H1 (cell line): ENCODE data around the gene ZRANB2. TPM values are rescaled to one million over a fixed set of nuclear protein-coding genes. Genes with fewer than 3 reads are reported as not detected.

Experiments used
- CTCF ChIA-PET: fragments of 300-600 bp; sonication (Branson Sonifier 250); formaldehyde crosslinking; loops from one replicate; lab custom pipeline; 2021; ENCODE audit not compliant: partially characterized antibody; lab: Charles Lee
- POLR2A ChIA-PET: fragments of 300-600 bp; sonication (Branson Sonifier 250); formaldehyde crosslinking; loops from one replicate; lab custom pipeline; 2021; ENCODE audit warnings: inconsistent platforms; ENCODE audit not compliant: partially characterized antibody; lab: Charles Lee
- DNase-seq, 2 experiments: peaks; one replicate each; pipeline versions ENCODE4 v3.0.0 to v3.0.0-alpha.2; 2010 to 2022; ENCODE audit warnings: low spot score in 2 of 2, low read depth in 1 of 2, mixed read lengths in 1 of 2
- FAIRE-seq: peaks from 2 replicates; lab custom pipeline; 2011; peaks lifted over from hg19 to GRCh38; lab: Jason Lieb, UNC
- H2AFZ ChIP-seq: 2 replicates; pipeline ENCODE4 v1.8.1; 2012; ENCODE audit warnings: low read length, inconsistent platforms
- H2AK5ac ChIP-seq: 2 replicates; pipeline ENCODE4 v1.6.1; 2013; ENCODE audit warnings: low read depth, low read length
- H2BK120ac ChIP-seq: replicated peaks from 2 replicates; pipeline ENCODE3; 2013; ENCODE audit warnings: low read depth, low read length, inconsistent platforms
- H2BK12ac ChIP-seq: 2 replicates; pipeline ENCODE4 v1.6.1; 2013; ENCODE audit warnings: low read depth, low read length
- H2BK15ac ChIP-seq: 2 replicates; pipeline ENCODE4 v1.6.1; 2013; ENCODE audit warnings: low read length
- H2BK20ac ChIP-seq: 2 replicates; pipeline ENCODE4 v1.6.1; 2013; ENCODE audit warnings: low read length
- H2BK5ac ChIP-seq: 2 replicates; pipeline ENCODE4 v1.6.1; 2013; ENCODE audit warnings: low read depth, low read length
- H3K14ac ChIP-seq: 2 replicates; pipeline ENCODE4 v1.6.1; 2013; ENCODE audit warnings: inconsistent platforms; ENCODE audit not compliant: insufficient read length
- H3K18ac ChIP-seq: 2 replicates; pipeline ENCODE4 v1.6.1; 2013; ENCODE audit warnings: low read length; ENCODE audit errors: extremely low read depth
- H3K23ac ChIP-seq: 2 replicates; pipeline ENCODE4 v1.6.1; 2013; ENCODE audit warnings: inconsistent platforms; ENCODE audit not compliant: insufficient read length
- H3K23me2 ChIP-seq: 2 replicates; pipeline ENCODE4 v1.6.1; 2013; ENCODE audit warnings: low read depth, low read length
- H3K27ac ChIP-seq: 2 replicates; pipeline ENCODE4 v1.6.1; 2011; ENCODE audit warnings: low read depth, low read length, inconsistent platforms
- H3K27me3 ChIP-seq, 4 experiments: replicated peaks in 1 of 4; 1 replicate in 1 of 4; 2 replicates in 3 of 4; pipeline versions ENCODE4 v1.6.1 to v1.8.1; 2011 to 2013; ENCODE audit warnings: low read length in 3 of 4, mild to moderate bottlenecking in 3 of 4, inconsistent platforms in 2 of 4, mixed read lengths in 2 of 4, moderate library complexity in 1 of 4; ENCODE audit not compliant: control insufficient read depth in 3 of 4, insufficient read depth in 3 of 4; ENCODE audit errors: extremely low read depth in 1 of 4
- H3K36me3 ChIP-seq, 4 experiments: 2 replicates each; pipeline versions ENCODE4 v1.6.1 to v1.8.1; 2011 to 2013; ENCODE audit warnings: mild to moderate bottlenecking in 4 of 4, low read length in 3 of 4, moderate library complexity in 2 of 4, control low read depth in 1 of 4, inconsistent platforms in 1 of 4; ENCODE audit not compliant: insufficient read depth in 4 of 4, control insufficient read depth in 2 of 4
- H3K4ac ChIP-seq: replicated peaks from 2 replicates; pipeline ENCODE3; 2013; ENCODE audit warnings: low read length, low read depth, mixed read lengths, inconsistent platforms; ENCODE audit not compliant: insufficient read length
- H3K4me1 ChIP-seq, 4 experiments: replicated peaks in 1 of 4; 1 replicate in 1 of 4; 2 replicates in 3 of 4; pipeline versions ENCODE4 v1.6.1 to v1.8.1; 2011 to 2013; ENCODE audit warnings: low read length in 3 of 4, inconsistent platforms in 2 of 4, mixed read lengths in 1 of 4; ENCODE audit not compliant: insufficient read depth in 4 of 4, control insufficient read depth in 3 of 4
- H3K4me2 ChIP-seq, 2 experiments: 2 replicates each; pipeline versions ENCODE4 v1.6.1 to v1.8.1; 2011 to 2013; ENCODE audit warnings: low read depth in 2 of 2, low read length in 2 of 2, control low read depth in 1 of 2, inconsistent platforms in 1 of 2, mild to moderate bottlenecking in 1 of 2; ENCODE audit not compliant: insufficient read depth in 1 of 2
- H3K4me3 ChIP-seq, 4 experiments: fragments of 200-600, 300-600 bp in 1 of 4; sonication (generic), shearing (Covaris generic), sonication (Bioruptor Twin) in 1 of 4; 2 replicates each; pipeline versions ENCODE4 v1.5.1 to v1.8.1; 2011 to 2016; ENCODE audit warnings: low read length in 4 of 4, low read depth in 3 of 4, control low read depth in 2 of 4, inconsistent platforms in 2 of 4, mild to moderate bottlenecking in 2 of 4, mixed read lengths in 1 of 4, moderate library complexity in 1 of 4; ENCODE audit not compliant: insufficient read depth in 2 of 4; ENCODE audit errors: extremely low read depth in 1 of 4
- H3K56ac ChIP-seq: replicated peaks from 2 replicates; pipeline ENCODE3; 2013; ENCODE audit warnings: low read depth, mild to moderate bottlenecking, mixed read lengths, low read length, inconsistent platforms; ENCODE audit not compliant: insufficient read length
- H3K79me1 ChIP-seq: 2 replicates; pipeline ENCODE4 v1.6.1; 2013; ENCODE audit warnings: low read depth, low read length, control low read depth
- H3K79me2 ChIP-seq, 2 experiments: 2 replicates each; pipeline versions ENCODE4 v1.6.1 to v1.8.1; 2012 to 2013; ENCODE audit warnings: low read length in 2 of 2, mild to moderate bottlenecking in 2 of 2, inconsistent platforms in 1 of 2; ENCODE audit not compliant: insufficient read depth in 2 of 2, control insufficient read depth in 1 of 2
- H3K9ac ChIP-seq, 4 experiments: replicated peaks in 1 of 4; 1 replicate in 1 of 4; 2 replicates in 3 of 4; pipeline versions ENCODE4 v1.6.1 to v1.8.1; 2011 to 2013; ENCODE audit warnings: low read depth in 3 of 4, low read length in 3 of 4, control low read depth in 2 of 4, mild to moderate bottlenecking in 2 of 4, moderate library complexity in 2 of 4, inconsistent platforms in 1 of 4; ENCODE audit errors: extremely low read depth in 1 of 4
- H3K9me3 ChIP-seq, 2 experiments: 2 replicates each; pipeline versions ENCODE4 v1.6.1 to v1.8.1; 2012 to 2013; ENCODE audit warnings: mild to moderate bottlenecking in 2 of 2, moderate library complexity in 2 of 2, control low read depth in 1 of 2, inconsistent platforms in 1 of 2, low read depth in 1 of 2, low read length in 1 of 2, mixed read lengths in 1 of 2; ENCODE audit not compliant: insufficient read depth in 2 of 2
- H4K20me1 ChIP-seq, 2 experiments: replicated peaks in 1 of 2; 2 replicates each; pipeline versions ENCODE3 to v1.8.1; 2011 to 2013; ENCODE audit warnings: inconsistent platforms in 2 of 2, low read length in 2 of 2, mild to moderate bottlenecking in 1 of 2; ENCODE audit not compliant: insufficient read depth in 2 of 2, control insufficient read depth in 1 of 2
- H4K5ac ChIP-seq: 2 replicates; pipeline ENCODE4 v1.6.1; 2013; ENCODE audit warnings: low read length, low read depth, mixed read lengths, inconsistent platforms; ENCODE audit not compliant: insufficient read length
- H4K8ac ChIP-seq: 2 replicates; pipeline ENCODE4 v1.8.0; 2013; ENCODE audit warnings: mild to moderate bottlenecking, moderate library complexity, low read length, inconsistent platforms; ENCODE audit not compliant: insufficient read depth; ENCODE audit errors: extremely low read depth
- H4K91ac ChIP-seq: replicated peaks from 2 replicates; pipeline ENCODE3; 2013; ENCODE audit warnings: low read length, mixed read lengths, inconsistent platforms; ENCODE audit not compliant: insufficient read length
- CREB1 ChIP-seq: IDR thresholded peaks from 2 replicates; pipeline ENCODE4 v1.6.1; 2012; ENCODE audit warnings: inconsistent platforms
- RAD21 ChIP-seq, 2 experiments: IDR thresholded peaks in 1 of 2; conservative IDR thresholded peaks in 1 of 2; 2 replicates each; pipeline ENCODE4 v1.6.1; 2011; ENCODE audit warnings: low read depth in 2 of 2, low read length in 2 of 2, improper control_type of control experiment in 1 of 2, inconsistent platforms in 1 of 2, mild to moderate bottlenecking in 1 of 2, moderate library complexity in 1 of 2
- WGBS, 2 experiments: shearing (Covaris generic) in 1 of 2; methylation state at CpG; one replicate each; pipeline versions ENCODE4 v1.1.6 to v1.1.7; 2013 to 2015; ENCODE audit warnings: low lambda C conversion rate in 2 of 2, mixed read lengths in 2 of 2, inconsistent platforms in 1 of 2, low coverage in 1 of 2, missing lambda C conversion rate in 1 of 2; ENCODE audit not compliant: insufficient replicate concordance in 2 of 2, insufficient coverage in 1 of 2, insufficient read length in 1 of 2; ENCODE audit errors: extremely low coverage in 1 of 2, missing lambda C conversion rate in 1 of 2; 5-methylcytosine and 5-hydroxymethylcytosine counted together
- polyA plus RNA-seq, 7 experiments: library from polyadenylated mRNA; depleted of rRNA in 3 of 7; stranded (reverse) in 5 of 7; unstranded in 2 of 7; fragments of >200 nt in 5 of 7; fragments of 200-250 nt in 2 of 7; gene quantifications; 1 replicate in 5 of 7; 2 replicates in 1 of 7; 4 replicates in 1 of 7; pipeline versions ENCODE4 v1.2.1 to v1.2.3, GENCODE V29; 2011 to 2013; ENCODE audit warnings: missing spikeins in 2 of 7, mixed read lengths in 2 of 7
- total RNA-seq: library from RNA; stranded (reverse); fragmentation: NEBNext Ultra II Directional; extraction: Animal tissue kit (Norgen Biotek cat#: 25700); gene quantifications from 2 replicates; pipeline ENCODE4 v1.2.1, GENCODE V29; 2021

ZRANB2 gene
- total and polyA plus RNA-seq, 2 of the 8 experiments (the other 6 are each of a cell fraction or from before 2014, with no cell fraction given), result 35.8 to 103 TPM

DNA sequence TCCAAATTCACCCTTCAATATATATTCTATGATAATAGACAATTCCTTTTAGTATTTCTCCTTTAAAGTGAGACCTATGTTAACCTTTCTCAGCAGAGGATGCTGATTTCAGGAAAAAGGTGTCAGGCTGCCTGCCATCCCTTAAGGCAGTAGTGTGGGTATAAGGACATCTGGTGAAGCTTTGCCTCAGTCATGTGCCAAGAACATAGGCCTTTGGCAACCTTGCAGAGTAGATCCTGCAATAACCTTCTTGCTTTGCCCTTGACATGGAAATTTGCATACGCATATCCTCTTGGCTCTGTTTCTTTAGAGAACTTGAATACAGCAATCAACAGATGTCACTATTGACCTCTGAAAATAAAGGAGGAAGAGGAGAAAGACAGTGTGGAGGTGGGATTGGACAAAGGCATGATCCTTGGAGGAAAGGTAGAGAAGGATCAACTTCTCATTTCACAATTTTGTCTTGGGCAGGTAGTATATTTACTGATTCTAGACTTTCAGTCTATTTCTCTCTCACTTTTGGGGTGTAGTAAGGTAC, 21.1 kb upstream of the ZRANB2 start:
- DNase-seq (no peak), FAIRE-seq (peak; percentile 19)
- no peak overlapping the region for H3K56ac ChIP-seq
- no peak overlapping the region for H2AK5ac ChIP-seq
- no peak overlapping the region for H4K8ac ChIP-seq
- POLR2A ChIA-PET, result interaction anchor here (1.4 kb wide), 1 partner anchor 21 kb away, joined by 3 read pairs; no protein-coding TSS in a partner anchor
- CTCF ChIA-PET, result interaction anchor here (1.6 to 2.0 kb wide), 2 partner anchors 15 to 256 kb away, joined by 5 read pairs; no protein-coding TSS in a partner anchor
- no peak overlapping the region for H3K9ac ChIP-seq
- H4K20me1 ChIP-seq, result no peaks in the 10 kb centered on the region
- H2BK20ac ChIP-seq, result no peak overlapping the region
- no peak overlapping the region for H3K27ac ChIP-seq
- H3K36me3 ChIP-seq, result no peaks in the 10 kb centered on the region
- H2BK120ac ChIP-seq, result no peak overlapping the region
- H3K4me3 ChIP-seq, result no peak overlapping the region
- no peak overlapping the region for H3K4ac ChIP-seq
- no peak overlapping the region for H3K18ac ChIP-seq
- H3K79me1 ChIP-seq, result no peaks in the 10 kb centered on the region
- no peaks in the 10 kb centered on the region for H3K79me2 ChIP-seq
- 74% methylated on average over 1 of the region's 1 CpG; no CpG with 5 or more reads in 1 of the 2 experiments for WGBS, 2 experiments
- no peak overlapping the region for H3K23ac ChIP-seq
- no peak overlapping the region for H3K14ac ChIP-seq
- TF ChIP-seq CREB1 (no peak), RAD21 (IDR thresholded peaks at IDR 0.05 in 1 of 2, conservative IDR thresholded peaks at IDR 0.05 in 1 of 2; ENCODE audit: low read depth in 2 of 2, low read length in 2 of 2) (peak; percentile 20 to 25; a peak in 3 of 4 replicates)
- no peak overlapping the region for H3K4me2 ChIP-seq
- H3K27me3 ChIP-seq, result no peaks in the 10 kb centered on the region
- no peak overlapping the region for H2AFZ ChIP-seq
- no peaks in the 10 kb centered on the region for H3K9me3 ChIP-seq
- H2BK12ac ChIP-seq, result no peak overlapping the region
- no peak overlapping the region for H2BK15ac ChIP-seq
- no peak overlapping the region for H4K5ac ChIP-seq
- H2BK5ac ChIP-seq, result no peak overlapping the region
- no peak overlapping the region for H4K91ac ChIP-seq
- no peaks in the 10 kb centered on the region for H3K23me2 ChIP-seq
- H3K4me1 ChIP-seq, result no peaks in the 10 kb centered on the region
